Stimulated activated naive CD8-positive, alpha-beta T cell treated with anti-CD3 and anti-CD28 coated beads, Interleukin-15, Interleukin-2, amounts not matched to agents 100 U/mL and 50 U/mL, for 24 hours (primary cell): ENCODE measurements around the gene MAP10.
"Not testable (repeated sequence)": the region's sequence is repeated elsewhere in the genome, so short reads cannot be mapped to it uniquely, and the experiment has no call there.

Experiments used
- ATAC-seq: fragments of 150-1000 bp; cut with Tn5 transposase; one replicate; pipeline ENCODE4 v1.10.0; 2021
- DNase-seq: peaks from one replicate; pipeline ENCODE4 v3.0.0; 2021

MAP10 gene, protein sequence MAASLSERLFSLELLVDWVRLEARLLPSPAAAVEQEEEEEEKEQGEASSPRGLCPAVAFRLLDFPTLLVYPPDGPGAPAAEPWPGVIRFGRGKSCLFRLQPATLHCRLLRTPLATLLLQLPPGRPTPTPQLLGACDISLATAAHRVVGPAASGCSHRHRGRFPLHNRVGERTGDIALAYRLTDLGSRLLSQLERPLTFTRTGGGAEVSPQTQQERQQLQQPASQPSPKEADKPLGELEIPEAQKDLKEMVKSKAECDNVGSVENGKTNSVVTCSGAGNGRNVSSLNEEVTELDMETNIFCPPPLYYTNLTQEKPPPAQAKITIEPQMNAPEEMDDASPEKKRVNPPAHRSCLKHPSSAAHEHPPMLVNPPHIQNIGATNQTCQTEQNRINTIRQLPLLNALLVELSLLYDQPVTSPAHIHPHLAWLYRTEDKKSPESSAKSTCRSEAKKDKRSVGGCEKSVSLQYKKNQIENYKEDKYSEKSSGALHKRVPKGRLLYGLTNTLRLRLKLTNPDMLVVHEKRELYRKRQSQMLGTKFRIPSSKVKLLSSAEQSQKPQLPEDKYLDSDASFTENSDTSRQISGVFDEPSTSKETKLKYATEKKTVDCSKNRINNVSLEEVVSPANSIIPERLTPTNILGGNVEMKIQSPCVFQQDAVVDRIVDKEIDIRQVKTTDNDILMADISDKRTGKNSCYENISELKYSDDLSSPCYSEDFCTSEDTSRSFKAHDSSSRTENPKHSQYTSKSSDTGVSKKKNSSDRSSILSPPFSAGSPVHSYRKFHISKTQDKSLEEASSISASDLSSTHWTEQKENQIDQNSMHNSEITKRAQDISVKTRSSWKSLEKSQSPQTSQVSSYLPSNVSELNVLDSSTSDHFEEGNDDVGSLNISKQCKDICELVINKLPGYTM

DNA sequence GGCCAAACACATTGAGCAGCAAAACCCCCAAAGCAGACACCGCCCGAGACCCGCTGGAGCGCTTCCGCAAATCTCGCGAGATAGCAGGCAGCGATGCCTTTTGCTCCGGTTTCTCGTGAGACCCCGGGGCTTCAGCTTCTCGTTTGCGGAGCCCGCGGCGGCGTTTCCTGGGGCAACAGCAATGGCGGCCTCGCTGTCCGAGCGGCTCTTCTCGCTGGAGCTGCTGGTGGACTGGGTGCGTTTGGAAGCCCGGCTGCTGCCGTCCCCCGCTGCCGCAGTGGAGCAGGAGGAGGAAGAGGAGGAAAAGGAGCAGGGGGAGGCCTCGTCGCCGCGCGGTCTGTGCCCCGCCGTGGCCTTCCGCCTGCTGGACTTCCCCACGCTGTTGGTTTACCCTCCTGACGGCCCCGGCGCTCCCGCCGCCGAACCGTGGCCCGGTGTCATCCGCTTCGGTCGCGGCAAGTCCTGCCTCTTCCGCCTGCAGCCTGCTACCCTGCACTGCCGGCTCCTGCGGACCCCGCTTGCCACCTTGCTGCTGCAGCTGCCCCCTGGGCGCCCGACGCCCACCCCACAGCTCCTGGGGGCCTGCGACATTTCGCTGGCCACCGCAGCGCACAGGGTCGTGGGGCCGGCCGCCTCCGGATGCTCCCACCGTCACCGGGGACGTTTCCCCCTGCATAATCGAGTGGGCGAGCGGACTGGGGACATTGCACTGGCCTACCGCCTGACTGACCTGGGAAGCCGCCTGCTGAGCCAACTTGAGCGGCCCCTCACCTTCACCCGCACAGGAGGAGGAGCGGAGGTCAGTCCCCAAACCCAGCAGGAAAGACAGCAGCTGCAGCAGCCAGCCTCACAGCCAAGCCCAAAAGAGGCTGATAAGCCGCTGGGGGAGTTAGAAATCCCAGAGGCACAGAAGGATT lies at the start of gene MAP10:
Gene MAP10, plus strand, starts transcription at position 148 of the 917 bp plus-strand sequence. Its CDS starts 34 bp downstream, at position 182.
- ATAC-seq = peak; percentile 88
- DNase-seq = peak; percentile 81

DNA sequence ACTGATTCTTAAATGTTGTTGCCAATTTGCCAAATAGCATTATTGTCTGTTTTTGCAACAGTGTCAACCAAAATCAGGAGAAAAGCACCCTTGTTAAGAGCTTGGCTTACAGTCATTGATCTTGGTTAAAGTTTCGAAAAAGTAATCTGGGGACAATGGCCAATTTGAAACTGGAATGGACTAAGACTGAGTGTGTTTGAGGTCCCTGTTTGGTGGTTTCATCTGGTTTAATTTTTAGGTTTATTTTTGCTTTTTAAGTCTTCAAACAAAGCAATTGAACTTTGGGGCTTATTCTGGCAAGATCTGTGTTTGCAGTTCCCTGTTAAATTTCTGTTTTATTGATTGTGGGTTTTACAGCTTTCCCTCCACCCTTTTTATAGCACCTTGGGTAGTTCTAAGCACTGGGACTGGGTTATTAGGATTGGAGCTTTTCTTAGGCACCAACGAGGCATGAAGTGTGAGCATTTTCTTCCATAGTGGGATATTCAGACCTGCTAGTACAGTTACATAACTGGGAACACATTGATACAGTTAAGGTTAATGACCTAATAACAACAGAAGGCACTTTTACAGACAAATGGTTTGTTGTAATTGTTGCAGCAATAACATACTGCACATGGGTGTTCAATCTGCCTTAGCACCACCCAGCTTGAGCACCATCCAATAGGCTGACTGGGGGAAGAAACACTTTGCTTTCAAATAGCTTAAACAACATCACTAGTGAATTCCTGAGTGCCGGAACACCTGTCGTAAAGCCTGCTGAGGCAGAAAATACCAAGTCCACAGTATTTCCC lies 40.6 kb upstream of the MAP10 start:
- ATAC-seq = no peak

DNA sequence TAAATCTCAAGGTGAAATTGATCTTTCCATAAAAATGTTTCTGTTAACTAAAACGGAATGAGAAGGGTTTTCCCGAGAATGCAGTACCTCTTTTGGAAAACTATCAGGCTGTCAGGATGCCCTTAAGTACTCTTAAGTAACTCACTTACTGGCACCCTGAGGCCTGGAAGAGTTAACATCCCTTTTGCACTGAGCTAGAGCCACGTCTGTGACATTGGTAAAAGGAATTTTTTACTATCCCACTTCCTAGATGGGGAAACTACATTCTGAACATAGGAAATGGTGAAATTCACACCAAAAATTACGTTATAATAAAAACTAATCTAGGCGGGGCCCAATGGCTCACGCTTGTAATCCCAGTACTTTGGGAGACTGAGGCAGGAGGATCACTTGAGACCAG lies 39.7 kb upstream of the MAP10 start:
- DNase-seq (no peak), ATAC-seq (no peak)

More for the DNA sequence above, 40.6 kb upstream of the MAP10 start:
- DNase-seq = no peak

DNA sequence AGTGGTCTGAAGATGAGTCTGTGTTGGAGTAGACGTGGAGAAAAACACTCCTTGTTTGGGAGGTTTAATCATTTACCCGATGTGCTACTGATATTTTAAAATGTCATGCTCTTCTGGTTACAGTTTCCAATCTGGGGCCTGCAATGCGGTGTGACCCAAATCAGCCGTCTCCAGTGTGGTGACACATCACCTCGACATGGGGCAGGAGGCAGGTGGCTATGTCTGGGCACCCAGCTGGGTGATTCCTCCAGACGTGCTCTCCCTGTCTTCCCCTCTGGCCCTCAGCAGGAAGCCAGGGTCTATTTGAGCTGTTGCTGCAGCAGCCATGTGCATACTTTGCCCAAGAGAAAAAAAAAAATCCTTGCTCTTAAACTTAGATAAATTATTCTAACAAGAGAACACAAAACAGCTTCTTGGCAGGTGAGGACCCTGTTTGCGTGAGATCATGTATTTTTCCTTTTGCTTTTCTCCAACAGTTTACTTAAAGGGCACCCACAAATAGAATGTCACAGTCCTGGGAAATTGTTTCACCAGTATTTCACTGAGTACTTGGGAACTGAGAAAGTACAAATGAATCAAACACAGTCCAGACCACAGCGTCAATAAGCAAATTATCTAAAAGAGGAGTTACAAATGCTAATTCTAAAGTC lies 38.9 kb upstream of the MAP10 start:
- DNase-seq = no peak
- ATAC-seq = no peak

DNA sequence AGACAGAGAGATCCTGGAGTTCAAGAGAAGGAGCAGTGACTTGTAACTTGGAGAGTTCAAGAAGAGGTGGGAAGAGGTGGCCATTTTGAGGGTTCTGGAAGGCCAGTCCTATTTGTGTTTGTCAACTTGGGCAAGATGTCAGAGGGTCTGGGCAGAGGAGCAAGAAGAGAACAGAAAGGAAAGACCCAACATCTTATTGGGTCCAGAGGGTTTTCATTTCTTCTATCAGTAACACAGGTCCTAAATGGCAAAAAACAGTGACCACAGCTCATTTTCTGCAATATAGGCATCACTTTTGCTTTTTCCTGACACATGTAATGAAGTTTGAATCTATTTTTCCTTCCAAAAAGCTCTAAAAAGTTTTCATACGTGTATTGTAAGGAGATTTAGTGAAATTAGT lies 38.3 kb upstream of the MAP10 start:
- ATAC-seq = no peak
- DNase-seq = no peak

DNA sequence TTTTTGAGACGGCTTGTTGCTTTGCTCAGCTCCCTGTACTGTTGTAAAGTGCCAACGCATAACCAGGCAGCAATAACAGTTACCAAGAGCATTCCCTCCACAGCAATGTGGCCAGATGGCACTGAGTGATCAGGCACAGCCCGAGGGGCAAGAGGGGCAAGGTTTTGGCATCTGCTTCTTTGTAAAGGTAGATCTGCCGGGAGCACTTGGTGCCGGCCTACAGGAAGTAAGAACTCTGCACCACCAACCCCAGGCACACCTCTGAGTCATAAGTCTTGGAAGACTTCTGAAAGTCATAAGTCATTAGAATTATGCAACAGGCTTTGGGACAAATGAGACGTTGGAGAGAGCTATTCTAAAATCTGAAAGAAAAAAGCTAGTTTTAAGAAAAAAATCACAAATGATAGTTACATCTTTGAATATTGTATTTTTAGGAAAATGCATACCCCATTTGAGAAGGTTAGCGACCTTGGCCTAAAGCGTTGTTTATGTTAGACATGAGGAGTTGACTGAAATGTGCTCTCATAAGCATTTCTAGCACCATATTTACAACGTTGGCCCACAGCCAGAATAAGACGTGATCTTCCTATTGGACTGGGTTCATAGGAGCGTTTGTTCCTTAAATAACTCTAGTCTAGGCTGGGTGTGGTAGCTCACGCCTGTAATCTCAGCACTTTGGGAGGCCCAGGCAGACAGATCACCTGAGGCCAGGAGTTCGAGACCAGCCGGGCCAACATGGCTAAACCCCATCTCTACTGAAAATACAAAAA lies 37.7 kb upstream of the MAP10 start:
- ATAC-seq = no peak
- no peak for DNase-seq

DNA sequence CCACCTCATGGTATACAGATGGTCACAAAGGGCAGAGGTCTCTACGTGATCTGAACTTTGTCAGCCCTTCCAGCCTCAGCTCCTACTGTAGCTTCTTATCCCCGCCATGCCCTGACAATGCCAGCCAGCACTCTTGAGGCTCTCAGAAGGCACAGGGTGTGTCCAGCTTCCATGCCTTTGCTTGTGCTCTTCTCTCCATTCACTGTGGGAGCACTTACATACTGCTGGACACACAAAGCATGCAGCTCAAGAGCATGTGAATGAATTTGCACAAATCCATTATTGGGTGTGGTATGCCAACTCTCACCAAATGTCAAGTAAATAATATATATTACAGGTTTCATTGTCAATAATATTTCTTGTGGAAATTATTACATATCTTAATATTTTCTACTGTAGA lies 36.4 kb upstream of the MAP10 start:
- ATAC-seq (no peak), DNase-seq (no peak)

GRCh38 chr1:232769733-232770132 lies 35.5 kb upstream of the MAP10 start:
- ATAC-seq = no peak

DNA sequence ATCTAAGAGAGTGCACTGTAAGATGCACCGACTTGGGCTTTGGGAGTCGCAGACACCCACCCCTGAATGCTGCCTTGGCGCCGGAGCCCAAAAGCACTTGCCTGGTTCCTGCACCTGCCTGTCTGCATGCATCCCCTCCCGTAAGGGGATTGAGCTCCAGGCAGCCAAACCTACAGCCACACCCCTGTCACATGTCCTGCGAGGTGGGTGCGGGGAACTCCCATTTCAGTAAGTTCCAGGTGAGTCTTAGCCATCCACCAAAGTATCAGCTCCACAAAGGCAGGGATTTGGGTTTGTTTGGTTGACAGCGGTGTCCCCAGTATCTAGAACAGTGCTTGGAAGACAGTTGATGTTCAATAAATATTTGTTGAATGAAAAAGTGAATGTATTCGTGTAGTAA lies 31.5 kb upstream of the MAP10 start:
- DNase-seq (no peak), ATAC-seq (no peak)

More at GRCh38 chr1:232769733-232770132, 35.5 kb upstream of the MAP10 start:
- DNase-seq = no peak

GRCh38 chr1:232776526-232777106 lies 28.6 kb upstream of the MAP10 start:
- ATAC-seq = no peak
- DNase-seq = no peak

- ATAC-seq (no peak), DNase-seq (no peak)
Observed at GRCh38 chr1:232780354-232780753, 24.9 kb upstream of the MAP10 start.

DNA sequence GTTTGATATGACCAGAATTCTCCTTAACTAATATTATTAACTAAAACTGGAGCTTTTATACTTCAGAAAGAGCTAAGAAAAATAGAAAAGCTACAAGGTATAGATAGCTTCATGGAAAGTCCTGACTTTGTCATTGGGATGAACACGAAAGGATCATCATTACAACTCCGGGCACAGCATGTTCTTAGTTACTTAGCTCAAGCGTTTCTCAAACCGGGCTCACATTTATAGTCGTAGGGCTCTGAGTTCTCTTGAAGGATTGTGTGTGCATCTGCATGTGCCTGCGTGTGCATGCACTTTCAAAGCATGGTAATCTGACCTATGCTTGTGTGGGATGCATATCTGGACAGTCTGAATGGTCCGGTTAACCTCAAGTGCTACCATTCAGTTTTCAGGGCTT lies 20.4 kb upstream of the MAP10 start:
- DNase-seq = no peak

GRCh38 chr1:232785630-232786029 lies 19.6 kb upstream of the MAP10 start:
- not testable (repeated sequence) for ATAC-seq, DNase-seq

More for the DNA sequence above, 20.4 kb upstream of the MAP10 start:
- no peak for ATAC-seq

DNA sequence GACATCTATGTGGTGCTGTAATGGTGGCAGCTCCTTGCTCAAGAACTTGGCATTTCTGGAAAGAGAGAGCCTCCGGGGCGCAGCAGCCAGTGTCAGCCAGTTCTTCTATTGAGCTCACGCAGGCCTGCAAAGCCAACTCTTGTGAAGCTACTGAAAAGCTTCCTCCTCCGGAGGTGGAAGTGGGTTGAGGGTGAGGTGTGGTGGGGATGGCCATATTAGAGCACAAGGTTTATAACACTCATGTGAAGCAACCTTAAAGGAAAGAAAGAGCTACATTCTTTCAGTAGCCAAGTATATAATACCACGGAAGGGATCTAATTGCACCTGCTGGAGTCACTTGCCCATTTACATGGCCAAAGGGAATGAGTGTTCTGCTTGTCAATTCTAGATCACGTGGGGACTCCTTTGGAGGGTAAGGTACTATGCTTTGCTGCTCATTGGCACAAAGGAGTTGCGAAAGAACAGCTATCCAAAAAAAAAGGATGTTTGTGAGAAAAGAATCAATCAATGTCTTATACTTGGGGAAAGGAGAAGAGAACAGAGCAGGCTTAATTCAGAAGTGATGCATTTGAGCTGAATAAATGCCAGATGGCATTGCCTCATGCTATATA lies 18.3 kb upstream of the MAP10 start:
- ATAC-seq = no peak
- no peak for DNase-seq

- no peak for ATAC-seq
- no peak for DNase-seq
Observed at GRCh38 chr1:232788235-232788872, 16.9 kb upstream of the MAP10 start.

GRCh38 chr1:232789651-232790050 lies 15.6 kb upstream of the MAP10 start:
- ATAC-seq (no peak), DNase-seq (no peak)

- DNase-seq (no peak), ATAC-seq (no peak)
Observed at GRCh38 chr1:232792949-232793348, 12.3 kb upstream of the MAP10 start.

DNA sequence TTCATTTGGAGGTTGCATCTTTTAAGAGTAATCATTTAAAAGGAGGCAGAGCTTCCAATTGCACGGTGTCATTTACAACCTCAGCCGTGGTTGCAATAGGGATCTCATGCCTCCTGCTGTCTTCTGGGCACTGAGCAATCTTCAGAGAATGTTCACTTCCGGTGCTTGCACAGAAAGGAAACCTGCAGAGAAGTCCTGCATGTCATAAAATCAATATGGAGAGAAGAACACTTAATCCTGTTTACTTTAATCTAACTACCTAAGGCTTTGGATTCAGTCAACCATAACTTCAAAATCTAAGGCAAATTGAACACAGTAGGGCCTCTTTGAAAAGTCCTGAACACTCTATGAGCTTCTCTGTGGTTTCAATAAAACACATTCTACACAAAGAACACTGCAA lies 11.3 kb upstream of the MAP10 start:
- DNase-seq (no peak), ATAC-seq (no peak)
